K562 (cell line): Measurements from ENCODE around the gene USH2A. TPM values are rescaled to one million over a fixed set of nuclear protein-coding genes. Genes with fewer than 3 reads are reported as not detected.

Experiments used
- ATAC-seq: fragments of 200-7000 bp; cut with Tn5 transposase; 3 replicates; pipeline ENCODE4 v1.9.1; 2020; ENCODE audit warnings: moderate library complexity
- BruUV-seq: library from RNA; stranded (reverse); fragments of 400-500 nt; replicated peaks from 2 replicates; lab custom pipeline; 2021; lab: Mats Ljungman, UMichigan
- CTCF ChIA-PET: fragments of 300-600 bp; formaldehyde crosslinking; extraction: SDS; loops from one replicate; lab custom pipeline; 2021; ENCODE audit warnings: low intra/inter-chr PET ratio; lab: Yijun Ruan, JAX
- POLR2A ChIA-PET: fragments of 300-600, 350-650 bp; sonication (Branson Sonifier 250); formaldehyde crosslinking; extraction: SDS; loops from one replicate; lab custom pipeline; 2021; ENCODE audit warnings: antibody characterized with exemption, inconsistent platforms; lab: Yijun Ruan, JAX
- DNase-seq, 4 experiments: peaks; one replicate each; pipeline versions ENCODE4 v3.0.0 to v3.0.0-alpha.2; 2011 to 2018; ENCODE audit warnings: low spot score in 3 of 4, mixed read lengths in 3 of 4; ENCODE audit errors: extremely low read depth in 1 of 4
- FAIRE-seq: peaks from 2 replicates; lab custom pipeline; 2011; peaks lifted over from hg19 to GRCh38; lab: Jason Lieb, UNC
- H2AFZ ChIP-seq: 2 replicates; pipeline ENCODE4 v1.6.0; 2011; ENCODE audit warnings: low read depth, low read length, control low read depth, inconsistent platforms
- H3K27ac ChIP-seq: fragments of 200-600 bp; 3 replicates; pipeline ENCODE4 v1.8.0; 2011; ENCODE audit warnings: low read depth, mild to moderate bottlenecking, control low read depth, inconsistent platforms, low read length, moderate library complexity, mixed read lengths; ENCODE audit errors: extremely low read depth
- H3K27me3 ChIP-seq, 2 experiments: fragments of 300-600 bp in 1 of 2; 2 replicates in 1 of 2; 3 replicates in 1 of 2; pipeline versions ENCODE4 v1.6.0 to v1.8.0; 2011; ENCODE audit warnings: inconsistent platforms in 2 of 2, low read length in 2 of 2, mild to moderate bottlenecking in 1 of 2, mixed read lengths in 1 of 2, moderate library complexity in 1 of 2; ENCODE audit not compliant: control insufficient read depth in 2 of 2, insufficient read depth in 2 of 2
- H3K36me3 ChIP-seq: fragments of 300-600 bp; 3 replicates; pipeline ENCODE4 v1.8.0; 2011; ENCODE audit warnings: mild to moderate bottlenecking, low read length, inconsistent platforms; ENCODE audit not compliant: control insufficient read depth, insufficient read depth
- H3K4me1 ChIP-seq, 2 experiments: fragments of 200-600 bp in 1 of 2; replicated peaks in 1 of 2; 2 replicates in 1 of 2; 3 replicates in 1 of 2; pipeline versions ENCODE4 v1.5.1 to v1.8.0; 2011; ENCODE audit warnings: inconsistent platforms in 2 of 2, low read length in 2 of 2, mild to moderate bottlenecking in 1 of 2, mixed read lengths in 1 of 2, moderate library complexity in 1 of 2; ENCODE audit not compliant: control insufficient read depth in 2 of 2, insufficient read depth in 2 of 2
- H3K4me2 ChIP-seq: 2 replicates; pipeline ENCODE4 v1.6.1; 2011; ENCODE audit warnings: low read length, control low read depth, inconsistent platforms, mixed read lengths; ENCODE audit not compliant: insufficient read depth
- H3K4me3 ChIP-seq: fragments of 200-600 bp; sonication (generic), shearing (Covaris generic); 2 replicates; pipeline ENCODE4 v1.5.1; 2016; ENCODE audit warnings: control low read depth, inconsistent platforms
- H3K79me2 ChIP-seq: fragments of 200-600 bp; 3 replicates; pipeline ENCODE4 v1.8.0; 2011; ENCODE audit warnings: low read length, inconsistent platforms; ENCODE audit not compliant: control insufficient read depth, insufficient read depth
- H3K9ac ChIP-seq, 2 experiments: 2 replicates each; pipeline versions ENCODE4 v1.6.0 to v1.6.1; 2011; ENCODE audit warnings: low read depth in 2 of 2, low read length in 2 of 2, control low read depth in 1 of 2, inconsistent platforms in 1 of 2, mild to moderate bottlenecking in 1 of 2, mixed read lengths in 1 of 2; ENCODE audit not compliant: insufficient read depth in 1 of 2
- H3K9me1 ChIP-seq: one replicate; pipeline ENCODE4 v1.6.0; 2011; ENCODE audit warnings: inconsistent platforms, mild to moderate bottlenecking, low read length, moderate library complexity; ENCODE audit not compliant: control insufficient read depth, insufficient read depth
- H3K9me3 ChIP-seq: replicated peaks from 2 replicates; pipeline ENCODE4 v1.5.1; 2011; ENCODE audit warnings: low read depth, low read length, inconsistent platforms; ENCODE audit not compliant: control insufficient read depth, insufficient read depth
- H4K20me1 ChIP-seq: replicated peaks from 2 replicates; pipeline ENCODE4 v1.6.1; 2011; ENCODE audit warnings: low read length, inconsistent platforms, mixed read lengths; ENCODE audit not compliant: control insufficient read depth, insufficient read depth
- CCAR2 ChIP-seq: fragments of 200-400 bp; formaldehyde crosslinking; IDR thresholded peaks from 2 replicates; pipeline ENCODE4 v1.6.1; 2017; ENCODE audit warnings: mild to moderate bottlenecking, low read depth, low read length
- HMGN3 ChIP-seq: IDR thresholded peaks from 2 replicates; pipeline ENCODE4 v1.6.1; 2011; ENCODE audit warnings: borderline replicate concordance, low read depth, mild to moderate bottlenecking, mixed read lengths, low read length; ENCODE audit not compliant: insufficient read length; ENCODE audit errors: extremely low read depth
- NFIC ChIP-seq: fragments of 450-650 bp; IDR thresholded peaks from 2 replicates; pipeline ENCODE4 v1.6.1; 2017; ENCODE audit warnings: mild to moderate bottlenecking, inconsistent platforms
- NFIX ChIP-seq: fragments of 250-450 bp; sonication (Bioruptor Pico); IDR thresholded peaks from 2 replicates; pipeline ENCODE4 v1.4.0; 2020; ENCODE audit warnings: low read depth, mild to moderate bottlenecking, moderate library complexity
- PCBP2 ChIP-seq: fragments of 200-400 bp; formaldehyde crosslinking; IDR thresholded peaks from 2 replicates; pipeline ENCODE4 v1.6.1; 2018; ENCODE audit warnings: low read length, low read depth, mild to moderate bottlenecking, moderate library complexity; ENCODE audit not compliant: poor library complexity, severe bottlenecking
- PPARD ChIP-seq: fragments of 250-450 bp; sonication (Bioruptor Pico); IDR thresholded peaks from 2 replicates; pipeline ENCODE4 v1.8.0; 2022; ENCODE audit warnings: inconsistent platforms, mild to moderate bottlenecking, moderate library complexity
- SREBF1 ChIP-seq: fragments of 150-350 bp; IDR thresholded peaks from 2 replicates; pipeline ENCODE4 v1.6.1; 2014; ENCODE audit warnings: antibody characterized with exemption, low read depth, low read length, borderline replicate concordance
- ZNF197 ChIP-seq: fragments of 200-800 bp; sonication (Bioruptor generic); IDR thresholded peaks from 2 replicates; pipeline ENCODE4 v1.6.1; 2016; ENCODE audit warnings: low read depth, missing genetic modification characterization, missing compliant biosample characterization
- WGBS: fragments of 100-300 bp; shearing (Covaris generic); methylation state at CpG from one replicate; pipeline ENCODE4 v1.1.6; 2016; ENCODE audit warnings: low coverage, mixed read lengths; ENCODE audit not compliant: insufficient coverage; ENCODE audit errors: missing lambda C conversion rate; 5-methylcytosine and 5-hydroxymethylcytosine counted together
- in situ Hi-C: fragments of 300-500 bp; cut with MboI; formaldehyde crosslinking; loops from 4 replicates; pipeline ENCODE4 v1.15.0; 2018; ENCODE audit warnings: inconsistent platforms, mixed read lengths
- intact Hi-C: fragments of 100-400 bp; cut with micrococcal nuclease; formaldehyde crosslinking; loops from 2 replicates; pipeline ENCODE4 v1.14.2; 2022
- polyA plus RNA-seq, 8 experiments: library from polyadenylated mRNA; depleted of rRNA in 4 of 8; stranded (reverse) in 5 of 8; unstranded in 3 of 8; fragments of >200 nt; fragmentation: Nextera tagmentation in 2 of 8; fragmentation: Illumina TruSeq in 1 of 8; extraction: Ambion mirVana in 2 of 8; extraction: Trizol in 1 of 8; gene quantifications; 2 replicates each; pipeline versions ENCODE4 v1.2.1 to v1.2.3, GENCODE V29; 2011 to 2014; ENCODE audit warnings: inconsistent platforms in 1 of 8, missing spikeins in 1 of 8
- total RNA-seq, 7 experiments: library from RNA; depleted of rRNA in 6 of 7; stranded (reverse); fragments of >200 nt in 6 of 7; fragmentation: Illumina TruSeq in 2 of 7; extraction: Trizol in 2 of 7; gene quantifications; 2 replicates each; pipeline versions ENCODE4 v1.2.1 to v1.2.3, GENCODE V29; 2011 to 2021; ENCODE audit warnings: low replicate concordance in 1 of 7
- TF ChIP-seq, protein P1 (sequence below), 2 experiments: fragments of 250-450 bp in 1 of 2; fragments of 450-650 bp in 1 of 2; sonication (Bioruptor Pico) in 1 of 2; IDR thresholded peaks; 2 replicates each; pipeline versions ENCODE4 v1.6.1 to v1.8.0; 2016 to 2021; ENCODE audit warnings: mild to moderate bottlenecking in 2 of 2, moderate library complexity in 2 of 2, missing compliant biosample characterization in 1 of 2, missing genetic modification characterization in 1 of 2
- TF ChIP-seq, protein P2 (sequence below): sonication (generic); formaldehyde crosslinking; IDR thresholded peaks from 2 replicates; pipeline ENCODE4 v1.8.1; 2022; ENCODE audit warnings: missing genetic modification reagents
- TF ChIP-seq, protein P3 (sequence below): fragments of 450-650 bp; formaldehyde crosslinking; IDR thresholded peaks from 2 replicates; pipeline ENCODE4 v1.4.0; 2020; ENCODE audit warnings: mild to moderate bottlenecking, mixed read lengths
- TF ChIP-seq, protein P4 (sequence below): sonication (generic); formaldehyde crosslinking; IDR thresholded peaks from 2 replicates; pipeline ENCODE4 v1.8.0; 2022; ENCODE audit warnings: mild to moderate bottlenecking, missing genetic modification reagents
- TF ChIP-seq, protein P5 (sequence below): fragments of 250-450 bp; sonication (Bioruptor Pico); IDR thresholded peaks from 2 replicates; pipeline ENCODE4 v1.8.0; 2022; ENCODE audit warnings: moderate library complexity, mild to moderate bottlenecking, inconsistent platforms

USH2A gene
- total and polyA plus RNA-seq, 9 of the 15 experiments (the other 6 are each of a cell fraction or from before 2014, with no cell fraction given) = under 0.01 TPM; not detected in 7

DNA sequence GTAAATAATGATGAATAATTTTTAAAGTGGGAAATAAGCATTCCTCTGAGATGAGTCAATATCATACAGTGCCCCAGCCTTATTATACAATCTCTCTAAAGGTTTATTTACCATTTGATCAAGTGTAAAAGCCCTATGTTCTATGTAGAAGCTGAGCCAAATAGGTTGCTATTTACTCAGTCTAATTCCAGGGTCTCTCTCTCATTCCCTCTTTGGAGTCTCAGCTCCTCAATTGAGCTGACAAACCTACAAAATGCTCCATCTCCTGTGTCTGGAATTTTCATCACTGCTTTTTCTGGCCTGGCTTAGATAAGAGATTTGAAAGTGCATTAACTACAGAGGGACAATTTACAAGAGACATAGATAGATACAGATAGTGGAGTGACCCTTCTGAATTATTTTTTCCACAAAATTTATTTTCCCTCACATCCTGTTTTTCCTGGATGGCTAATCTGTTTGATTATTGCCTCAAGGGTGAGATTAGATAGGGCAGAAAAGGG is 24.8 kb upstream of the USH2A start (continued):
- TF ChIP-seq HMGN3 = no peak
- TF ChIP-seq, protein P1, sequence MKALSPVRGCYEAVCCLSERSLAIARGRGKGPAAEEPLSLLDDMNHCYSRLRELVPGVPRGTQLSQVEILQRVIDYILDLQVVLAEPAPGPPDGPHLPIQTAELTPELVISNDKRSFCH (CRISPR knock-in tag; IDR thresholded peaks at IDR 0.05) = no peak
- TF ChIP-seq, protein P1 (tag; IDR thresholded peaks at IDR 0.05) = no peak

DNA sequence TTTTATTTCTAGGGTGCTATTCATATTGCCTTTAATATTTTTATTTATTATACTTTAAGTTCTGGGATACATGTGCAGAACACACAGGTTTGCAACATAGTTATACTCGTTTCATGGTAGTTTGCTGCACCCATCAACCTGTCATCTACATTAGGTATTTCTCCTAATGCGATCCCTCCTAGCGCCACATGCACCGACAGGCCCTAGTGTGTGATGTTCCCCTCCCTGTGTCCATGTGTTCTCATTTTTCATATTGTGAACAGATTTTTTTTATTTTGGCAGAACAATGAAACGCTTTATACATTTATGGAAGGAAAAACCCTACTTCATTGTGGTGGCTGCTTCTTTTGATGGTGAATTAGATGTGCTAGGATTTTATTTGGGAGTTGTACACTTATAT is 14.4 kb upstream of the USH2A start:
- no TSS peak for BruUV-seq
- DNase-seq (no peak), ATAC-seq (no peak)

More for the DNA sequence above, 14.4 kb upstream of the USH2A start:
- CTCF ChIA-PET = no interaction called here
- Histone ChIP-seq H3K4me1 (no peaks in the 10 kb centered on the region), H3K4me2 (no peak overlapping the region), H3K9me1 (no peaks in the 10 kb centered on the region), H3K36me3 (no peaks in the 10 kb centered on the region), H3K27ac (no peak overlapping the region), H3K79me2 (no peaks in the 10 kb centered on the region), H3K9ac (no peak overlapping the region), H2AFZ (no peak overlapping the region), H3K27me3 (no peaks in the 10 kb centered on the region), H3K9me3 (no peaks in the 10 kb centered on the region; the same call in 1 of the 2 replicates), H3K4me3 (no peak overlapping the region), H4K20me1 (no peaks in the 10 kb centered on the region)
- FAIRE-seq = no peak
- POLR2A ChIA-PET = no interaction called here
- intact Hi-C loops = no loop called here
- 6% methylated on average over 5 of the region's 5 CpGs for WGBS
- no peak for TF ChIP-seq PCBP2
- TF ChIP-seq, protein P2, sequence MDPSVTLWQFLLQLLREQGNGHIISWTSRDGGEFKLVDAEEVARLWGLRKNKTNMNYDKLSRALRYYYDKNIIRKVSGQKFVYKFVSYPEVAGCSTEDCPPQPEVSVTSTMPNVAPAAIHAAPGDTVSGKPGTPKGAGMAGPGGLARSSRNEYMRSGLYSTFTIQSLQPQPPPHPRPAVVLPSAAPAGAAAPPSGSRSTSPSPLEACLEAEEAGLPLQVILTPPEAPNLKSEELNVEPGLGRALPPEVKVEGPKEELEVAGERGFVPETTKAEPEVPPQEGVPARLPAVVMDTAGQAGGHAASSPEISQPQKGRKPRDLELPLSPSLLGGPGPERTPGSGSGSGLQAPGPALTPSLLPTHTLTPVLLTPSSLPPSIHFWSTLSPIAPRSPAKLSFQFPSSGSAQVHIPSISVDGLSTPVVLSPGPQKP = no peak
- no peak for TF ChIP-seq ZNF197 (CRISPR knock-in tag)
- TF ChIP-seq, protein P3, sequence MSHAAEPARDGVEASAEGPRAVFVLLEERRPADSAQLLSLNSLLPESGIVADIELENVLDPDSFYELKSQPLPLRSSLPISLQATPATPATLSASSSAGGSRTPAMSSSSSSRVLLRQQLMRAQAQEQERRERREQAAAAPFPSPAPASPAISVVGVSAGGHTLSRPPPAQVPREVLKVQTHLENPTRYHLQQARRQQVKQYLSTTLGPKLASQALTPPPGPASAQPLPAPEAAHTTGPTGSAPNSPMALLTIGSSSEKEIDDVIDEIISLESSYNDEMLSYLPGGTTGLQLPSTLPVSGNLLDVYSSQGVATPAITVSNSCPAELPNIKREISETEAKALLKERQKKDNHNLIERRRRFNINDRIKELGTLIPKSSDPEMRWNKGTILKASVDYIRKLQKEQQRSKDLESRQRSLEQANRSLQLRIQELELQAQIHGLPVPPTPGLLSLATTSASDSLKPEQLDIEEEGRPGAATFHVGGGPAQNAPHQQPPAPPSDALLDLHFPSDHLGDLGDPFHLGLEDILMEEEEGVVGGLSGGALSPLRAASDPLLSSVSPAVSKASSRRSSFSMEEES (CRISPR knock-in tag) = no peak
- no peak for TF ChIP-seq NFIX (CRISPR knock-in tag)
- TF ChIP-seq, protein P4, sequence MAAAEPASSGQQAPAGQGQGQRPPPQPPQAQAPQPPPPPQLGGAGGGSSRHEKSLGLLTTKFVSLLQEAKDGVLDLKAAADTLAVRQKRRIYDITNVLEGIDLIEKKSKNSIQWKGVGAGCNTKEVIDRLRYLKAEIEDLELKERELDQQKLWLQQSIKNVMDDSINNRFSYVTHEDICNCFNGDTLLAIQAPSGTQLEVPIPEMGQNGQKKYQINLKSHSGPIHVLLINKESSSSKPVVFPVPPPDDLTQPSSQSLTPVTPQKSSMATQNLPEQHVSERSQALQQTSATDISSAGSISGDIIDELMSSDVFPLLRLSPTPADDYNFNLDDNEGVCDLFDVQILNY (CRISPR knock-in tag) = no peak
- TF ChIP-seq PPARD (CRISPR knock-in tag) = no peak
- TF ChIP-seq, protein P5, sequence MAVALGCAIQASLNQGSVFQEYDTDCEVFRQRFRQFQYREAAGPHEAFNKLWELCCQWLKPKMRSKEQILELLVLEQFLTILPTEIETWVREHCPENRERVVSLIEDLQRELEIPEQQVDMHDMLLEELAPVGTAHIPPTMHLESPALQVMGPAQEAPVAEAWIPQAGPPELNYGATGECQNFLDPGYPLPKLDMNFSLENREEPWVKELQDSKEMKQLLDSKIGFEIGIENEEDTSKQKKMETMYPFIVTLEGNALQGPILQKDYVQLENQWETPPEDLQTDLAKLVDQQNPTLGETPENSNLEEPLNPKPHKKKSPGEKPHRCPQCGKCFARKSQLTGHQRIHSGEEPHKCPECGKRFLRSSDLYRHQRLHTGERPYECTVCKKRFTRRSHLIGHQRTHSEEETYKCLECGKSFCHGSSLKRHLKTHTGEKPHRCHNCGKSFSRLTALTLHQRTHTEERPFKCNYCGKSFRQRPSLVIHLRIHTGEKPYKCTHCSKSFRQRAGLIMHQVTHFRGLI = no peak
- TF ChIP-seq CCAR2 = no peak
- no peak for TF ChIP-seq NFIC
- no peak for TF ChIP-seq SREBF1
- in situ Hi-C loops = no loop called here
